PC-3 (cell line): ENCODE measurements around the gene CADM4.

Experiments used
- EZH2 ChIP-seq: fragments of 300-600 bp; sonication (generic); IDR thresholded peaks from one replicate; pipeline ENCODE4 v1.6.1; 2017; ENCODE audit warnings: antibody characterized with exemption, mild to moderate bottlenecking, low read length; ENCODE audit not compliant: unreplicated experiment
- TF ChIP-seq, protein P1 (sequence below): fragments of 300-600 bp; sonication (generic); conservative IDR thresholded peaks from 2 replicates; pipeline ENCODE4 v1.5.1; 2017; ENCODE audit warnings: antibody characterized with exemption, low read depth, mild to moderate bottlenecking, low read length

DNA sequence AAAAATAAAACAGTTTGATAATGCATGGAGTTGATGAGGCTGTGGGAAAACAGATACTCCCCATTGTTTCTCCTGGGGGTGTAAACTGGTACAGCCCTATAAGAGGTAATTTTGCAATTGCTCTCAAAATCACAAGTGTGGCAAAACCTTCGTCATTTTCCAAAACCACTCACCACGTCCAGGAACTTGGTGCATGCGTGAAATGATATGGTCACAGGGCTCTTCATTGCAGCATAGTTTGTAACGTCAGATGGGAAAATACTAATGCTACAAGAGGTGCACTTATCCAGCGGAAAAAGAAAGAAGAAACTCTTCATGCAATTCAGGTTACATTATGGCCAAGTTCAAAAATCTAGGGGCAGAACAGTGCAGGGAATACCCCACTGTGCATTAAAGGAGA is 42.2 kb upstream of the CADM4 start:
- TF ChIP-seq, protein P1, sequence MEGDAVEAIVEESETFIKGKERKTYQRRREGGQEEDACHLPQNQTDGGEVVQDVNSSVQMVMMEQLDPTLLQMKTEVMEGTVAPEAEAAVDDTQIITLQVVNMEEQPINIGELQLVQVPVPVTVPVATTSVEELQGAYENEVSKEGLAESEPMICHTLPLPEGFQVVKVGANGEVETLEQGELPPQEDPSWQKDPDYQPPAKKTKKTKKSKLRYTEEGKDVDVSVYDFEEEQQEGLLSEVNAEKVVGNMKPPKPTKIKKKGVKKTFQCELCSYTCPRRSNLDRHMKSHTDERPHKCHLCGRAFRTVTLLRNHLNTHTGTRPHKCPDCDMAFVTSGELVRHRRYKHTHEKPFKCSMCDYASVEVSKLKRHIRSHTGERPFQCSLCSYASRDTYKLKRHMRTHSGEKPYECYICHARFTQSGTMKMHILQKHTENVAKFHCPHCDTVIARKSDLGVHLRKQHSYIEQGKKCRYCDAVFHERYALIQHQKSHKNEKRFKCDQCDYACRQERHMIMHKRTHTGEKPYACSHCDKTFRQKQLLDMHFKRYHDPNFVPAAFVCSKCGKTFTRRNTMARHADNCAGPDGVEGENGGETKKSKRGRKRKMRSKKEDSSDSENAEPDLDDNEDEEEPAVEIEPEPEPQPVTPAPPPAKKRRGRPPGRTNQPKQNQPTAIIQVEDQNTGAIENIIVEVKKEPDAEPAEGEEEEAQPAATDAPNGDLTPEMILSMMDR: no peak
- no peak for TF ChIP-seq EZH2
